Measurements from ENCODE around the gene ATP2C1. TPM values are rescaled to one million over a fixed set of nuclear protein-coding genes. Genes with fewer than 3 reads are reported as not detected.

The ATP2C1 gene
- polyA plus RNA-seq, 5 donors, result 89.4 to 155 (median 142) TPM

DNA sequence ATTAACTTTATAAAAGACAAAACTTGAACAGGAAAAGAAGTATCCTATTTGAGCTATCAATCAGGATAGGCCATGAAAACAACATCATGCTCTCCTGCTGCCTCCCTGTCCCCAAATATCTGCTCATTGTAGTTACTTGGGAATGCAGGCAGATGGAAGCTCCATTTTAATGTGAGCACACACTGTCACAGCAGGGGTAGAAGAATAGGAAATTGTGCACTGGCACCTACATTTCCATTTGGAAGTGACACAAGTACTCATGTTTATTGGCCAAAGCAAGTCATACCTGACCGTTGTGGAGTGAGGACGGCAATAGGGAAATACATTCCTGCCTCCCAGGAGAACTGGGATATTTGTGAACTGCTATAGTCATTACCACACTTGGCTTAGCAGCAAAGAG is 80.3 kb downstream of the ATP2C1 start:
- no peak for DNase-seq

DNA sequence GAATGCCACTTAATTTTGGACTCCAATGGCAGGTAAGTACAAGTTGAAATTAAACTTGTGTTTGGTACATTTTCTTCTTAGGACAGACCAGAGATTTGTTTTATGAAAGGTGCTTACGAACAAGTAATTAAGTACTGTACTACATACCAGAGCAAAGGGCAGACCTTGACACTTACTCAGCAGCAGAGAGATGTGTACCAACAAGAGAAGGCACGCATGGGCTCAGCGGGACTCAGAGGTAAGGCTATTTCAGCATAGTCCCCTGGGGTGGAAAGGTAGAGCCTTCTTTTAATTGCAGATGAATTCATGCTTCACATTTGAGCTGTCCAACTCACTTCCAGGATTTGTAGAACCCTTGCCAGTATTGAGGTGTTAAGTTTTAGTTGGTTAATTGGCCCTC is 81.4 kb downstream of the ATP2C1 start:
- DNase-seq, result no peak

DNA sequence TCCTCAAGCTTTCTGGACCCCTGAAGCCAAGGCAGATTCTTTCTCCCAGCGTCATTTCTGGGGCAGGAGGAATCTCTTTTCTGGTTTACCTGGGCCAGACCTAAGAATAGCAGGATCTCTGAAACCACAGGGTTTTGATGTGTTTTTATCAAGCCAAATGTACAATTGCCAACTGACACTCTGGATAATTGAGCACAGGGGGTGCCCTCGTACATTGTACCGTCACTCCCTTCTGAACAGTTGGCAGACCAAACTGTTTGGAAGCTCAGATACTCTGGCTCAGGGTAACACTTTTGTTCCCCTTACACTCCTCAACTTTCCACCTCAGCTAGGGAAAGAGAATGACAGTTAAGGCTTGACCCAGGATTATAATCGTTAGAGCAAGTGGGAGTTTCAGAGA is 82.8 kb downstream of the ATP2C1 start:
- DNase-seq, result no peak

DNA sequence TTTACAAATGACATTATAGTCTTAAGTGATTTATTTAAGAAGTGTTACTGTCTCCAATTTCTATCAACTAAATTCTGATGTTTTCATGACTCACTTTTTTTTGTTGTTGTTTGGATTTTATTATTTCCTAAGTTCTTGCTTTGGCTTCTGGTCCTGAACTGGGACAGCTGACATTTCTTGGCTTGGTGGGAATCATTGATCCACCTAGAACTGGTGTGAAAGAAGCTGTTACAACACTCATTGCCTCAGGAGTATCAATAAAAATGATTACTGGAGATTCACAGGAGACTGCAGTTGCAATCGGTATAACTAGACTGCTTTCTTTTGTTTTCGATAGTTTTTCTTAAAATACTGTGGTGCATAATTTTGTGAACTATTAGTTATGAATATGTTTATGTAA is 85.2 kb downstream of the ATP2C1 start:
- DNase-seq, result no peak

DNA sequence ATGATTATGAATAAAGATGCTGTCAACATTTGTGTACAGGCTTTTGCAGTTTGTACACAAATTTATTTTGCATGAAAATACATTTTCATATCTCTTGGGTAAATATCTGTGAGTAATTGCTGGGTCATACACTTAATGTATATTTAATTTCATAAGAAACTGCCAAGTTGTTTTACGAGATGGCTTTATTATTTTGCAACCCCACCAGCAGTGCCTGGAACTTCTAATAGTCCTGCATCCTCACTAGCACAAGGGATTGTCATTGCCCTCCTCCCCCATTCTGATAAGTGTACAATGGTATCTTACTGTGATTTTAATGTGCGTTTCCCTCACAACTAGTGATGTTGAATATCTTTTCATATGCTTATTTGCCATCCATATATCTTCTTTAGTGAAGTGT is 87.6 kb downstream of the ATP2C1 start:
- no peak for DNase-seq

DNA sequence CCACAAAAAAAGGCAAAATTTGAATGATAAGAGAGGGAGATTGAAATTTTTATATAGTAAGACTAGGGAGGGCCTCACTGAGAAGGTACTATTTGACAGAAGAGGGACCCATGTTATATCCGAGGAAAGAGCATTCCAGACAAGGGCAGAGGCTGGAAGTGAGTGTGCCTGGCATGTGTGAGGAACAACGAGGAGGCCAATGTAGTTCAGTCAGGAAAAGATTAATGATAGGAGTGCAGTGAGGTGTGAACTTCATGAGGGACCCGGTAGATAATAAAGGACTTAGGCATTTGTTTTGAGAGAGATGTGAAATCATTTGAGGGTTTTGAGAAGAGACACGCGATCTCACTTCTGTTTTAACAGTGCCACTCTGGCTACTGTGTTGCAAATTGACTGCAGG is 96.4 kb downstream of the ATP2C1 start:
- no peak for DNase-seq

DNA sequence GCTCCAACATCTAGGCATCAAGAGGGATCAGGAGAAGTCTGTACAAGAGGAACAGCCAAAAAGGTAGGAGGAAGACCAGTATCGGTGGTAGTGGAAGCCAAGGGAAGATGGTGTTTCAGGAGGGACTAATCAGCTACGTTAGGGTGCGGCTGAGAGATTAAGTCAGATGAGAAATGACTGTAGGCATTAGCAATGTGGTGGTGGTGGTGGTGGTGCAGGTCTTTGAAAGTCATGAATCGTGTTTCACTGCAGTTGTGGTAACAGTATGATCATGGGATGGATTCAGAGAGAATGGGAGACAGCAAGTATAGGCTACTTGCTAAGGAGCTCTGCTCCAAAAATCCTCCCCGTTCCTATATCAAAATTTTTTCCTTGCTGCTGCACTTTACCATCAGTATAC is 97.2 kb downstream of the ATP2C1 start:
- DNase-seq, result no peak

DNA sequence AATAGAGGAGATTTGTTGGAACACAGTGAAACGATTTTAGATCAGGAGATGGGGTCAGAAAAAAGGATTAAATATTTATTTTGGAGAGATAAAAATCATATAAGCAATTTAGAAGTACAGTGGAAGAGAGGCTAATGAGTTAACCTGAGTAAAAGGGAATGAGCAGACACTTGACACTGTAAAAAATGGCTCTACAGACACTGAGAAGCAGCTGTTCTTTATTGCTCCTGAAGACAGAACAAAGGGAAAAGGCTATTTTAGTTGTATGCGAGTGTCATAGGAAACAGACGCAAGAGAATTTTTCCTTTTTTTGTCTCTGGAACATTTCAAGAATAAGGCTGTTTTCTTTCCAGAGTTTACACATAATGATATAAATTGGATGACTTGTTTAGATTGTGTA is 98.5 kb downstream of the ATP2C1 start:
- DNase-seq, result no peak

DNA sequence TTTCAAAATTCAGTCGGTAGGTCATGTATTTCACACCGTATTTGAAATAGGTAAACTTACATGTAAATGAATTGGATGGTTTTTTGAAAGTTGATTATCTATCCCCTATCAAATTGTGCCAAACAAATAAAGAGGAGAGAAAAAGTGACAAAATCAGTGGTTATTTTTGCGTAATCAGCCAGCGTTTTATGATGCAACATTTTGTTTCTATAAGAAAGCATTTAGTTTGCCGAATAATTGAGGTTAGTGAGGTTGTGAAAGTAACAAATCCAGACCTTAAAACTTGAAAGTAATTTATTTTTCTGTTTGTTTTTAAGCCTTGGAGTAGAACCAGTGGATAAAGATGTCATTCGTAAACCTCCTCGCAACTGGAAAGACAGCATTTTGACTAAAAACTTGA is 103.4 kb downstream of the ATP2C1 start:
- no peak for DNase-seq

DNA sequence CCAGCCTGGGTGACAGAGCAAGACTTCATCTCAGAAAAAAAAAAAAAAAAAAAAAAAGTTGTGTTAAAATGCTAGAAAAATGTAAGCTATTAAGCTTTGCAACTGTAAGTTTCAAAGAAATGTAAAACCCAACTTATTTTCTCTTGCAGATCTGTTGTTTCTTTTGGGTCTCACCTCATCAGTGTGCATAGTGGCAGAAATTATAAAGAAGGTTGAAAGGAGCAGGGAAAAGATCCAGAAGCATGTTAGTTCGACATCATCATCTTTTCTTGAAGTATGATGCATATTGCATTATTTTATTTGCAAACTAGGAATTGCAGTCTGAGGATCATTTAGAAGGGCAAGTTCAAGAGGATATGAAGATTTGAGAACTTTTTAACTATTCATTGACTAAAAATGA is 107.2 kb downstream of the ATP2C1 start:
- DNase-seq, result peak; percentile 58 to 60

DNA sequence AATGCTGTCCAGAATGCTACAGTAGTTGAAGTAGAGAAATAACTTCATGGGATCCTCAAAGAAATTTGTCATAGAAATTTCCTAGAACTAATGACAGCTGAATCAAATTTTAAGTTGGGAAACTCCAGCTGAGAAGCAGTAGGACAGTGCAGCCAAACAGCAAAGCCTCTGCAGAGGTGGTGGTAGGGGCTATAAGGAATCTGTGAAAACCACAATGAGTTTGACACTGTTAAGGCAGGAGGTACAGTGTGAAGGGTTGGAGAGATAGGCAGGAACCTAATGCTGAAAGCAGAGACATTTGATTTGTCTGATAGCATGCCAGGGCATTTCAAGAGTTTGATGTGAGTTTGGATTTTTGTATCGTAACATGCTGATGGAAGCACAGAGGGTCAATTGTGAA is 110.7 kb downstream of the ATP2C1 start:
- DNase-seq, result no peak

DNA sequence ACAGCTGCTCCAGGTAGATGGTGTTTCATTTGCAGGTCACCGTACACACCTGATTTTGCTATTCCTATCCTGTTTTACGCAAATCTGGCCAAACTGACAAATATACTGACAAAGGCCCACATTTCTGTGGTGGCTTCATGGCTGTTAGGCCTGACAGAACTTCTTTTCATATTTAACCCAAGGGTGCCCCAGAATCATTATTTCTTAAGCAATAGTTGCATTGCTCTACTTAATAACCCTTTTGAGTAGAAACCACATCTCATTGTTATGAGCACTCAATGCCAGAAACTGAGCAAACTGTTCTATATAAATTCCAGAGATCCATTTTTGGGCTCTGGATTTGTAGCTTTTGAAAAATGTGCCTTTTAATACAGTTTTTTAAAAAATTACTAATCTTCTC is 113.4 kb downstream of the ATP2C1 start:
- DNase-seq, result no peak

DNA sequence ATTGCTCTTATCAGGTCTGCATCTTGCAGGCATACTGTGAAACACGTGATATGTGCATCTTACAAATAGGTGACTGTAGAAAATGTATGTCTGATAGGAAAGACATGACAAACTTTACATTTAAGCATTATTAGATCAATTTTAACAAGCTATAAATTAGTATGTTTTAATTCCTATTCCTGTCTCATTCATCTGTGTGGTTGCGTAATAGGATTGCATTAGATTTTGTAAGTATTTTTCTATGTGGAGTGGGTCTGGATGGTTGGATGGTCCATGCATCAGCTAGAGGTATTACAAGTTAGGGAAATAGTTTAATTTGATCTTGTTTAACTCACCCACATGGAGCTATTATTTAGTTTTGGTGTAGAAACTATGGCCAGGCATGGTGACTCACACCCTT is 113.9 kb downstream of the ATP2C1 start:
- DNase-seq, result no peak

DNA sequence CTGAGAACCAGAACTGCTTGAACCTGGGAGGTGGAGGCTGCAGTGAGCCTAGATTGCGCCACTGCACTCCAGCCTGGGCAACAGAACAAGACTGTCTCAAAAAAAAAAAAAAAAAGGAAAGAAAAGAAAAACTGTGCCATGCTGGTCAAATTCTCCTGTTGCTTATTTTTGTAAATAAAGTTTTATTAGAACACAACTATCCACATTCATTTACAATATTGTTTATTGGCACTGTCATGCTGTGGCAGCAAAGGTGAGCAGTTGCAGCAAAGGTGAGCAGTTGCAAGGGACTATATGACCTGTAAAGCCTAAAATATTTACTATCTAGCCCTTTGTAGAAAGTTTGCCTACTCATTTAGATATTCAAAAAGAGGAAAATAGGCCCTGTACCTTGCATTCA is 114.4 kb downstream of the ATP2C1 start:
- no peak for DNase-seq

DNA sequence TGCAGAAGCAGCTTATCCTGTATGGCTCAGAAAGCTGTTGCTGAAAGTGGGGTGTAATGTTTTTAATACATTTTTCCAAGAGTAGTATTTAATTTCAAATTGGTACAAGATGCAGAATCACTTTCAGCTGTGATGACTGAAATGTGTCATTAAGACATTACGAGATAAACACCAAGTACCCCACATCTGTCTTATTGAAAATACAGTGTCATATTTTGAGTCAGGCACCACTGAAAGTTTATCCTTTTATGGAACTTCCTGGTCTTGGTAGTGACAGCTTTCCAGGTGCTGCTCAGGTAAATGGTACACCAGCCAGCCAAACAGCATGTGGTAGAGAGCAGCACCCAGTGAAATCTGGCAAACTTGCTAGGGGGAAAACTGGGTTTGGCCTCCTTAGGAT is 115.8 kb downstream of the ATP2C1 start:
- DNase-seq, result no peak

DNA sequence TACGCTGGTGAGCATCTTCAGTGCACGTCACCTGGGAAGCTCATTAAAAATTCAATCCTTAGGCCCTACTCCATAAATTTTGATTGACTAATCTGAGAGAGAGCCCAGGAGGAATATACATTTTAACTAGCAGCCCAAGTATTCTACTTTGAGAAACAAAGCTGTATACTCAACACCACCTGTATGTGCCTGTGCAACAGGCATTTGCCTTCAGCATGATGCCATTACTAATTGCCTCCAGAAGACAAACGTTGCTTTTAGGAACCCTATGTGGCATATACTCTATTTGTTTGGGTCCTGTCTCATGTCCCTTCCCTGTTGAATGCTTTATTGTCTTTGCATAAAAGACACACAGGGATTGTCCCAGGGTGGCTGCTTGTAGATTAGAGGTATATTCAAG is 125.1 kb downstream of the ATP2C1 start:
- no peak for DNase-seq

DNA sequence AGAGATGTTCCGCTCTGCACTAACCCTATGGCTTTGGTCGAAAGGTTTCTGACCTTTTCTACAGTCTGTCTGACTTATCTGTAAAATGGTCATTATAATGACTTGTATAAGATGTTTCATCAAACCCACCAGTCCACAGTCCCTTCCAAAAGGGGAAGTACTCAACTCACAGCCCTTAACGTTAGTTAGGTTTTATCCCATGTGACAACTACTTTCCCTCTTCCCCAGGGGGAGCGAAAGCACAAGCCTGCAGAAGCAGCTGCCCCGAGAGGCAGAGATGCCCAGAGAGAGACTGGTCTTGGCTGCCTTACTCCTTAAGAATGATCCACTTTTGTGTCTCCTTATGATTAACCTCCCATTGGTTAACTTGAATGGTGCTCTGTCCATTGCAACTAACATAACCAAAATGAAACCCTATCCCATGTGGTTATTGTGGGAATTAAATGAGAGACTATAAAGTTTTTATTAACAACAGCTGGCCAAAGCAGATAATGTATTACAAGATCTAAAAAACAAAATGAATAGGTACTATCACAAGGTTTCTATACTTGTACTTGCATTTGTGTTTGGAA is 126.3 kb downstream of the ATP2C1 start:
- DNase-seq, result no peak

DNA sequence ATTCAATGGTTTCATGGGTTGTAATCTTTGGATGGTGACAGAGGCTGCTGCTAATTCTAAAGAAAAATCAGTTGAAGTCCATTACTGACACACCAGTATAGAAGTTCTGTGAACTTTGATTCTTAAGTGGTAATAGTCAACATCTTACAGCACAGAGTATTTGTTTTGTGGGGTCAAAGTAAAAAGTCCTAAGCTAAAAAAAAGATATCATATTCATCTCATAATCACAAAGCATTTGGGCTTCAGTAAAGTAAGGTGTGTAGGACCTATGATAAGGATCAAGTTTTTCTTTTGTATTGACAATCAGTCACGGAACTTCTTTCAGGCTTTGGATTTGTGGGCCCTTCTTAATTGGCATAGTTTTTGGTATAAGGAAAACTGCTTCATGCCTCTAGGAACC is 131.7 kb downstream of the ATP2C1 start:
- no peak for DNase-seq

DNA sequence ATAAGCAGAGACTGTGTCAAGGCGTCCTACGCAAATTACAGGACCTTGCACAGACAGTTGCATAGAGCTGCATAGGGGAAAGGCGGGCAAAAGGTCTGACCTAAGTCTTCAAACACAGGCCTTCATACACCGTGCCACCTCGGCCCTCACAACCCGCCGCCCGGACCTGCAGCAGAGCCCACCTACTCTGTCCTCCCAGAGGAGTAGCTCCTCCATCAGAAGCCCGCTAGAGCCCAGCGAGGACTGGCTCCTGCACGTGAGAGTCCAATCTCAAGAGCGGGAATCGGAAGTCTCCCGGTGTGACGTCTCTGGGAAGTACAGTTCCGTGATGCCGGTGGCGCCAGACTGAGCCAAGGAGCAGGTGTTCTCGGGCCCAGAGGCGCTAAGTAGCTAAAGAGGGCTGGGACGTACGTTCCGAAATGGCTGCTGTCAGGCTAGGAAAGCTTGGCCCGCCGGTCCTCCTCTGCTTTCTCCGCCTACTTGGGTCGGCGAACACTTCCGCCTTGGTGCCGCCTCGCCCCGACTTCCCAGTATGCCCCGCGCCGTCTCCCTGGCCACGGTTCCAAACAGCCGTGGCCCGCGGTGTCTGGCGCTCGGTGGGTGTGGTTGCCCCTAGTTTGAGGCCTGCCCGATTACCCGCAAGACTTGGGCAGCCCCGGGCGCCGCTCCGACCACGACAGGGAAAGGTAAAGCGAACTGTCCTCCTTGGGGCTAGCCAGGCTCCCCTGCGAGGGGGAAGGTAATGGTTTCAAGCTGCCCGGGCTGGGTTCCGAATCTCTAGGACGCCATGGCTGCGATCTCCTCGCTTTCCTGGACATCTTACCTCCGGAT is 132.7 kb downstream of the ATP2C1 start, which contains the start of the genes ASTE1 and NEK11:
Gene ASTE1, minus strand, starts transcription at position 505 of the 831 bp plus-strand sequence. CDS start 1,519 bp downstream, outside the sequence.
Gene NEK11, plus strand, starts transcription at position 557 of the 831 bp plus-strand sequence. CDS start 2,832 bp downstream, outside the sequence.
- DNase-seq, result peak; percentile 90 to 91

DNA sequence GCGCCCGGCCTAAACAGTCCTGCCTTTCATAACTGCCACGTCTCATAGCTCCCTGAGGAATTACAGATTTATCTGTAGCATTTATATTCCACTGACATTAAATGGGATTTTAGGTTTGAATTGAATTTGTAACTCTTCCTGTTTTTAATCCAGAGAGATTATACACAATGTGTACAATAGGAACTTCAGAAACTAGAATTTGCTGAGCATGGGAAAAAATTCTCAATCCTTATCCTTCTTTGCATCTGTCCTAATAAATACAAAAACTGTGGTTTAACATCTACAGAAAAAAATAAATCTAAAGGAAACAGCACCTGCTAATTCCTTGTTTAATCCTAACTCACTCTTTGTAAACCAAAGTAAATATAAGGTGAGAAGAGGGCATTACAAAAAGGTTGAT is 135.0 kb downstream of the ATP2C1 start:
- no peak for DNase-seq

DNA sequence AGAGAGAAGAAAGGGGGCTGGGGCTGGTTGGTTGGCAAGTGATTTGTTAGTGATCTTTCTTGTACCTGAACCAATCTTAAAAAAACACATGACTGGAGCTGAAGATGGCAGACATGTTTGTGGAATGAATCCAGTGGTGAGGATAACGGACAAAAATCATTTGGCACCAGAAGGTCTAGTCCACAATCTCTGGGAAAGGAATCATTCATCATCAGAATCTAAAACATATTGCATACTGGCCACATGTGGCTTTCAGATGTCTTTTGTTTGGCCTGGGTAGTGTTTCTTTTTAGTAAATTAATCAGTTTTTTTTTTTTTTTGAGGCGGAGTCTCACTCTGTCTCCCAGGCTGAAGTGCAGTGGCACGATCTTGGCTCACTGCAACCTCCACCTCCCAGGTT is 137.8 kb downstream of the ATP2C1 start:
- no peak for DNase-seq

DNA sequence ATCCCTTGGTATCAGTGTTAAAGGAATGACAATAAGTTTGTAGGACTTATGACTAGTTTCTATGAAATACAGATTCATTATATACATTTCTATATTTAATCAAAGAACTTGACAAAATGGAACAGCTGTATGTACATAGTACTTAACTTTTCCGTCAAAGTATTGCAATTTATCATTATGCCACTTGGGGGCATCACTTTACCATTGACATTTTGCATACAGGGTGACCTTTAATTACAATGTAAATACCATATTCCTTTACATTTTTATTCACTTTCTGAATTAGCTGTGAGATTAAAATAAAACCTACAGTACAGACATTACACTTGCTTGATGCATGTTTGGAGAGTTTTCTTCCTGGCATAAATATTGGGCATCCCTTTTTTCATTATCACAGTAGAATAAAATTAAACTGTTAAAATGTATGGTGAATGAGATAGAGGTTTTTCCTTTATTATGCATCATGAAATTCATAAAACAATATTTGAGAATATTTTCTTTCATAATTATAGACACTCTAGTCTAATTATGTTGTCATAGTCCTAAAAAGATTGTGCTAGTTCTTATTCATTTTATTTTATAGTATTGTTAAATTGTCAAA is 139.7 kb downstream of the ATP2C1 start:
- DNase-seq, result peak in 1 of 2 donors; percentile 27

DNA sequence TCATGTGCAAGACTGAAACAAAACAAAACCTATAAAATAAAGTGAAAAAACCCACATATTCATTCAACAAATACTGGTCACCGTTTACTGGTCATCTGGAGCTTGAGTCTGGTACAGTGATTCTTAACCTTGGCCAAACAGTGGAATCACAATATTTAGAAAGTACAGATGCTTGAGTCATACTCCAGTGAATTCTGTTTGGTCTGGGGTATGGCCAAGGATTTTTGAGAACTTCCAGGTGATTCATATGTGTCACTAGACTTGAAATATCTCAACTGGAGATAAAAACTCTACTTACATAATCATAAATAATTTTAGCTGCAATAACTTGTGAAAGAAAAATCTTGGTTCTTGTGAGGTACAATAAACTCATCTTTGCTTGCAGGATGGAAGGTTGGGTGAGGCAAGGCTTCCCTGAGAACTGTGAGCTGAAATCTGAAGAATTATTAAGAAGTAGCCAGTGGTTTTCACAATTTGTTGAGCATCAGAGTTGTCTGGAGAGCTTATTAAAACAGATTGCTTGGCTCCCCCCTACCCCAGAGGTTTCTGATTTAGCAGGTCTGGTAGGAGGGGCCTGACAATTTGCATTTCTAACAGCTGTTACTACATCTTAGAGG is 142.4 kb downstream of the ATP2C1 start:
- no peak for DNase-seq

Measured in right lung (tissue), 5 donors.